Naive thymus-derived CD4-positive, alpha-beta T cell (primary cell): Measurements from ENCODE around the gene PIK3IP1. TPM values are rescaled to one million over a fixed set of nuclear protein-coding genes. Genes with fewer than 3 reads are reported as not detected.

Experiments
- ATAC-seq: fragments of 150-1000 bp; cut with Tn5 transposase; 2 replicates; pipeline ENCODE4 v1.10.0; 2021; ENCODE audit warnings: mild to moderate bottlenecking, moderate library complexity
- CTCF ChIA-PET: fragments of 350-600 bp; sonication (Branson Sonifier 250); formaldehyde crosslinking; loops from one replicate; lab custom pipeline; 2021; ENCODE audit warnings: antibody characterized with exemption; lab: Charles Lee
- POLR2A ChIA-PET: fragments of 350-600 bp; sonication (Branson Sonifier 250); formaldehyde crosslinking; loops from one replicate; lab custom pipeline; 2021; ENCODE audit warnings: antibody characterized with exemption, inconsistent platforms; lab: Charles Lee
- DNase-seq, 9 donors: peaks; one replicate each; pipeline versions ENCODE4 v3.0.0 to v3.0.0-alpha.2; 2020 to 2022; ENCODE audit warnings: mixed read lengths in 1 of 9
- H3K27ac ChIP-seq: one replicate; pipeline ENCODE4 v1.7.0; 2013; ENCODE audit warnings: mild to moderate bottlenecking, low read depth, low read length, moderate library complexity
- H3K27me3 ChIP-seq, 2 donors: one replicate each; pipeline ENCODE4 v1.7.0; 2013; ENCODE audit warnings: low read length in 2 of 2, mild to moderate bottlenecking in 2 of 2, moderate library complexity in 2 of 2; ENCODE audit not compliant: control insufficient read depth in 2 of 2, insufficient read depth in 2 of 2
- H3K36me3 ChIP-seq, 3 experiments: 1 replicate in 2 of 3; 2 replicates in 1 of 3; pipeline ENCODE4 v1.7.0; 2013; ENCODE audit warnings: low read length in 3 of 3, mild to moderate bottlenecking in 3 of 3, moderate library complexity in 1 of 3; ENCODE audit not compliant: insufficient read depth in 3 of 3, control insufficient read depth in 2 of 3
- H3K4me1 ChIP-seq, 2 donors: one replicate each; pipeline ENCODE4 v1.7.0; 2013; ENCODE audit warnings: low read length in 2 of 2, mild to moderate bottlenecking in 2 of 2, moderate library complexity in 1 of 2; ENCODE audit not compliant: control insufficient read depth in 2 of 2, insufficient read depth in 2 of 2
- H3K4me3 ChIP-seq: 2 replicates; pipeline ENCODE4 v1.7.0; 2013; ENCODE audit warnings: mild to moderate bottlenecking, low read length
- H3K9me3 ChIP-seq, 3 experiments: 1 replicate in 2 of 3; 2 replicates in 1 of 3; pipeline ENCODE4 v1.7.0; 2013; ENCODE audit warnings: low read length in 3 of 3; ENCODE audit not compliant: control insufficient read depth in 2 of 3
- H3K27ac Mint-ChIP-seq, 9 donors: one replicate each; pipeline ENCODE4 v1.8.0; 2020 to 2022; ENCODE audit warnings: mixed read lengths in 9 of 9, mild to moderate bottlenecking in 8 of 9, moderate library complexity in 5 of 9, inconsistent platforms in 2 of 9
- H3K27me3 Mint-ChIP-seq, 5 donors: one replicate each; pipeline ENCODE4 v1.8.0; 2021 to 2022; ENCODE audit warnings: mixed read lengths in 5 of 5, mild to moderate bottlenecking in 1 of 5
- H3K36me3 Mint-ChIP-seq, 5 donors: one replicate each; pipeline ENCODE4 v1.8.0; 2020 to 2022; ENCODE audit warnings: mixed read lengths in 5 of 5, mild to moderate bottlenecking in 3 of 5, inconsistent platforms in 1 of 5
- H3K4me1 Mint-ChIP-seq, 7 donors: one replicate each; pipeline ENCODE4 v1.8.0; 2020 to 2022; ENCODE audit warnings: mixed read lengths in 7 of 7, mild to moderate bottlenecking in 3 of 7, inconsistent platforms in 1 of 7
- H3K4me3 Mint-ChIP-seq, 10 donors: one replicate each; pipeline ENCODE4 v1.8.0; 2020 to 2022; ENCODE audit warnings: mild to moderate bottlenecking in 10 of 10, mixed read lengths in 10 of 10, moderate library complexity in 6 of 10, inconsistent platforms in 2 of 10
- H3K9me3 Mint-ChIP-seq, 11 donors: one replicate each; pipeline ENCODE4 v1.8.0; 2020 to 2022; ENCODE audit warnings: mixed read lengths in 11 of 11, mild to moderate bottlenecking in 4 of 11, inconsistent platforms in 1 of 11, moderate library complexity in 1 of 11
- intact Hi-C, 2 donors: fragments of 100-400 bp; cut with micrococcal nuclease; formaldehyde crosslinking; loops; one replicate each; pipeline ENCODE4 v1.15.1; 2023
- polyA plus RNA-seq, 2 donors: library from polyadenylated mRNA; unstranded; fragments of 300-500 nt; fragmentation: Illumina TruSeq; gene quantifications; one replicate each; pipeline ENCODE4 v1.2.3, GENCODE V29; 2021
- total RNA-seq, 6 experiments: library from RNA in 5 of 6; stranded (reverse) in 5 of 6; gene quantifications; 1 replicate in 5 of 6; 2 replicates in 1 of 6; pipeline ENCODE4 v1.2.3 and lab custom pipeline; 2021 to 2026

PIK3IP1 gene
- total and polyA plus RNA-seq, 7 experiments from 2014 or later: 72.8 to 941 (median 606) TPM

DNA sequence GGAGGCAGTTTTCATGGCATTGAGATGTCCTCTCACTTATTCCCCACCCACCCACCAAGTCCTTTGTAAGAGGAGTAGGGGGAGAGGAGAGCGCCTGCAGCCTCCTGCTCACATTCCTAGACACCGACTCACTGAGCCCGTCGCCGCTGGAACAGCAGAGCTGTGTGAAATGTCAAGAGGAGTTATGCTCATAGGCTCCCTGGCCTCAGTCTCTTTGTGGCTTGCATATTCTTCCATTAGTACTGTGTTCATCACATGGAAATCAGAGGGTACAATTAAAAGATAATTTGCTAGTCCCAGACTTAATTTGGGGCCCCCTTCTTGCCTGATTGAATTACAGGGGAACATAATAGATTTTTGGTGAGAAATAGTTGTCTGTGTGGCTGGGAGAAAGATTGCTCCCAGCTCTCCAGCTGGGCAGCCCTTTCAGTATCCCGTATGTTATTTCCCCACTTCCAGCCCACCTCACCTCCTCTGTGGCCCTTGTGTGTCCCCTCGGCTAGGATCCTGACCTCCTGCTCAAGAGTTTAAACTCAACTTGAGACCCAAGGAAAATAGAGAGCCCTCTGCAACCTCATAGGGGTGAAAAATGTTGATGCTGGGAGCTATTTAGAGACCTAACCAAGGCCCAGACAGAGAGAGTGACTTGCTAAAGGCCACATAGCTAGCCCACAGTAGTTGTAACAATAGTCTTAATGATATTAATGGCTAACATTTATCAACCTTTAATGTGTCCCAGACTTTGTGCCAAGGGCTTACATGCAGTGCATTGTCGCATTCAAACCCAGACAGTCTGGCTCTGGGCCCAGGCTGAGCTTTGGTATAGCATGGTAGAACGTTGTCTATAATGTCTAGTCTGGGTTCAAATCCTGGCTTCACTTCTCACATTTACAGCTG is 48.0 kb downstream of the PIK3IP1 start:
- intact Hi-C loops: no loop called here

DNA sequence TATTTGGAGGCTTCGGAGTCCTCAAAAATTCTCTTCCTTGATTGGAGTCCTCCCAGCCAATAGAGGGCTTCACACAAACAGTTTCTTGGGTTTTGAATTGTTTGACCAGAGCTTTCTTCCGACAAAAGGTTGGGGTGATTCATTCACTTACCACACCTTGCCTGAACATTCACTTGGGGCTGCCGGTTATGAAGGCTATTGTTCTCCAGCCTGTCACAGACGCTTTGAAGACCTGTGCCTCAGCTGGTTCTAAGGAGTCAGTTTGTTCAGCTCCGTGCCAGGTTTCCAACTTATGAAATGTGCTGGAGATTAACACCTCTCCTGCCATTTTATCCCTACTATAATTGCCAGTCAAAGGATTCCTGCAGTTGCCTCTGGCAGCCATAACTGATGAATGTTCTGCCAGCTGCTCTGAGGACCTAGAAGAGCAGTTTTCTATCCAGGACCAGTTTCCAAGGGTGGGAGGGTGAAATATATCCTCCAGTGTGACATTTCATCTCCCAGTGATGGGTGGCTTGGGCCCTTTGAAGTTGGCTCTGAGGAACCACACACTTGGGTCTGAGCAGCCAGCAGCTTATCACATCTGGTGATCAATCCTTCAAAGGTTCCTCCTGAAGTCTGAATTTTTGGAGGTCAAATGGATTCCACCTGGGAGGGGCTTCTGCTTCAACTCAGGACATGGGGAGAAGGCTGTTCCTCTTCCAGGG is 48.8 kb downstream of the PIK3IP1 start:
- CTCF ChIA-PET: interaction anchor here (1.3 to 1.4 kb wide), 2 partner anchors 29 kb away, joined by 4 read pairs; no protein-coding TSS in a partner anchor
- no peaks in the 10 kb centered on the region for H3K9me3 ChIP-seq
- no peak overlapping the region for H3K27ac ChIP-seq
- no peak overlapping the region for H3K27ac Mint-ChIP-seq
- ATAC-seq: no peak
- H3K9me3 Mint-ChIP-seq: no peaks in the 10 kb centered on the region
- intact Hi-C loops: no loop called here
- peaks cover 3 to 12% (median 7%) of the 10 kb centered on the region in 5 donors for H3K36me3 Mint-ChIP-seq
- no peaks in the 10 kb centered on the region for H3K27me3 ChIP-seq
- H3K4me1 Mint-ChIP-seq: peaks cover 14 to 49% (median 29%) of the 10 kb centered on the region in 7 donors
- POLR2A ChIA-PET: interaction anchor here (0.8 to 0.9 kb wide), 2 partner anchors 39 to 48 kb away, joined by 3 to 5 read pairs; no protein-coding TSS in a partner anchor
- peaks cover 0 to 10% (median 4%) of the 10 kb centered on the region in 3 experiments for H3K36me3 ChIP-seq
- no peak for DNase-seq
- no peaks in the 10 kb centered on the region for H3K27me3 Mint-ChIP-seq
- no peak overlapping the region for H3K4me3 Mint-ChIP-seq
- peaks cover 9 to 10% of the 10 kb centered on the region in 2 donors for H3K4me1 ChIP-seq
- H3K4me3 ChIP-seq: no peak overlapping the region

More for the DNA sequence above, 48.0 kb downstream of the PIK3IP1 start:
- Mint-ChIP-seq H3K36me3 (peaks cover 3 to 12% (median 7%) of the 10 kb centered on the region in 5 donors), H3K9me3 (no peaks in the 10 kb centered on the region), H3K27me3 (no peaks in the 10 kb centered on the region), H3K4me3 (no peak overlapping the region), H3K27ac (peak overlapping the region in 4 of 9 donors; percentile 14 to 77 (median 32)), H3K4me1 (peaks cover 14 to 51% (median 35%) of the 10 kb centered on the region in 7 donors)
- ChIA-PET CTCF (interaction anchor here (1.0 to 1.4 kb wide), 2 partner anchors 9 to 28 kb away, joined by 4 read pairs; no protein-coding TSS in a partner anchor), POLR2A (interaction anchor here (0.8 to 0.9 kb wide), 2 partner anchors 38 to 47 kb away, joined by 3 to 5 read pairs; no protein-coding TSS in a partner anchor)
- ATAC-seq: no peak
- H3K27me3 ChIP-seq: no peaks in the 10 kb centered on the region
- no peak for DNase-seq
- H3K9me3 ChIP-seq: no peaks in the 10 kb centered on the region
- H3K4me3 ChIP-seq: no peak overlapping the region
- peaks cover 9 to 17% of the 10 kb centered on the region in 2 donors for H3K4me1 ChIP-seq
- H3K27ac ChIP-seq: no peak overlapping the region
- peaks cover 0 to 10% (median 4%) of the 10 kb centered on the region in 3 experiments for H3K36me3 ChIP-seq

DNA sequence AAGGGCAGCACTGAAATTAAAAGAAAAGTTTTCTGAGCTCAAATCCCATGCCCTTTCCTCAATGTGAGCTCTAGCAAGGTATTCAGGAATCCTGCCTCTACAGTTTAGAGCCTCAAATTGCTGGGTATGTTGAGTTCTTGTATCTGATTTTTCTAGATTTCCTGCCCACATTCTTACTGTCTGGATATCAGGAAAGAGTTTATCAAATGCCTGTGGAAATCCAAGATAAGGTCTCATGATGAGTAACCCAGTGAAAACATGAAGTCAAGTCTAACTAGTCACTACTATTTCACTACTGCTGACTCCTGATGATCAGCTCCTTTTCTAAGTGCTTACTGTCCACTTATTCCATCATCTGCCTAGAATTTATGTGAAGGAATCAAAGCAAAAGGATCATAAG is 50.4 kb downstream of the PIK3IP1 start:
- intact Hi-C loops: loop anchor here in 1 of 2 donors (1.0 kb wide), 1 partner anchor 14 kb away; no protein-coding TSS in a partner anchor
- H3K9me3 ChIP-seq: no peaks in the 10 kb centered on the region
- Mint-ChIP-seq H3K36me3 (peaks cover 3 to 12% (median 5%) of the 10 kb centered on the region in 5 donors), H3K27me3 (no peaks in the 10 kb centered on the region), H3K4me1 (peaks cover 8 to 47% (median 17%) of the 10 kb centered on the region in 7 donors), H3K27ac (no peak overlapping the region), H3K4me3 (no peak overlapping the region), H3K9me3 (no peaks in the 10 kb centered on the region)
- DNase-seq (no peak), ATAC-seq (no peak)
- peaks cover 0 to 10% (median 4%) of the 10 kb centered on the region in 3 experiments for H3K36me3 ChIP-seq
- no peaks in the 10 kb centered on the region for H3K27me3 ChIP-seq
- POLR2A ChIA-PET: no interaction called here
- no peak overlapping the region for H3K27ac ChIP-seq
- no peak overlapping the region for H3K4me3 ChIP-seq
- peaks cover 0 to 4% of the 10 kb centered on the region in 2 donors for H3K4me1 ChIP-seq
- CTCF ChIA-PET: interaction anchor here (0.8 kb wide), 1 partner anchor 12 kb away, joined by 3 read pairs; no protein-coding TSS in a partner anchor

DNA sequence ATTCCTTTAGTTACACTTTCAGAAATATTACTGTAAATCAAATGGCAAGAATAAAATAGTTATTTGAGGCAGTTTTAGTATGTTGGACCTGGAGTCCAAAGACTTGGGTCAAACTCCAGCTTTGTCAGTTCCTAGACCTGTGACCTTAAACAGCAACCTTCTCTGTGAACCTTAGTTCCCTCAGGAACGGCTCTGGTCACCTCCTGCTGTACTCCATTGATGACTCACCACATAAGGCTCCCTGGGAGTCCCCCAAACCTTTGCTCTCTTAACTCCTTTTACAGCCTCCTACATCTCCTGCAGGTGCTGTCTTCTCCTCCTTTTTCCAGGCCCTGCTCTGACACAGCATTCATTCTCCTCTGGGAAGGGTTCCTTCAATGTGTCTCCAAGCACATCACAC is 51.1 kb downstream of the PIK3IP1 start:
- no peak overlapping the region for H3K27ac ChIP-seq
- H3K27me3 ChIP-seq: no peaks in the 10 kb centered on the region
- intact Hi-C loops: loop anchor here in 1 of 2 donors (1.0 kb wide), 1 partner anchor 13 kb away; no protein-coding TSS in a partner anchor
- H3K36me3 Mint-ChIP-seq: peaks cover 3 to 12% (median 5%) of the 10 kb centered on the region in 5 donors
- H3K4me3 Mint-ChIP-seq: no peak overlapping the region
- H3K9me3 ChIP-seq: no peaks in the 10 kb centered on the region
- ChIA-PET POLR2A (no interaction called here), CTCF (interaction anchor here (0.8 kb wide), 1 partner anchor 12 kb away, joined by 3 read pairs; no protein-coding TSS in a partner anchor)
- peak overlapping the region in 5 of 9 donors; percentile 7 to 49 (median 34) for H3K27ac Mint-ChIP-seq
- H3K4me3 ChIP-seq: no peak overlapping the region
- DNase-seq: no peak
- H3K36me3 ChIP-seq: peaks cover 0 to 10% (median 4%) of the 10 kb centered on the region in 3 experiments
- peaks cover 8 to 43% (median 15%) of the 10 kb centered on the region in 7 donors for H3K4me1 Mint-ChIP-seq
- H3K27me3 Mint-ChIP-seq: no peaks in the 10 kb centered on the region
- no peak for ATAC-seq
- H3K4me1 ChIP-seq: peaks cover 0 to 4% of the 10 kb centered on the region in 2 donors
- H3K9me3 Mint-ChIP-seq: no peaks in the 10 kb centered on the region

DNA sequence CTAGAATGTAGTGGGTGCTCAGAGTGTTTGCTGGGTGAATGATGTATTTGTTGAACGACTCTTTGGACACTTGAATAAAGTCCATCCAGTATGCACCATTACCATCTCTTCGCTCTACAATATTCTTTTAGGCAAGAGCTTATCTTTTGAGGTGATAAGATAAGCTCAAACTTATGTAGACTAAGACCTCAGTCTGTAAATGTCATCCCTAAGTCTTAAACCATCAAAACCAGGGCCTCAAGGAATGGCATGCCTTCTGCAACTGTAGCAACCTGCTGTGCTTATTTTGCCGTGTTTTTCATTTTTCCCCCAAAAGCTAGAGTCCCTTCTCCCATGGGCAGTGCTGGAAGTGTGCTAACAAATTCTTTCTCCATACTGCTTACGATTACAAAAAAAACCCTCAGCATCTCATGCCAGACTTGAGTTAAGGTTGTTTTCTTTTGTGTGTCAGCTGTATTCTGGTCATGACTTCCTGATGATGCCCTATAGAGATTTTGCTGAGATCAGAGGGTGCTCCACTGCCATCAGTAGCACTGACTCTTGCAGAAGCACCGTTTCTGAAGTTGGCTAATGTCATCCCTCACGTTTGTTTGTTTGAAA is 52.4 kb downstream of the PIK3IP1 start:
- Histone ChIP-seq H3K36me3 (peaks cover 0 to 10% (median 4%) of the 10 kb centered on the region in 3 experiments), H3K9me3 (no peaks in the 10 kb centered on the region), H3K4me3 (no peak overlapping the region), H3K4me1 (peaks cover 0 to 4% of the 10 kb centered on the region in 2 donors), H3K27ac (no peak overlapping the region), H3K27me3 (no peaks in the 10 kb centered on the region)
- Mint-ChIP-seq H3K4me3 (no peak overlapping the region), H3K9me3 (no peaks in the 10 kb centered on the region), H3K27me3 (no peaks in the 10 kb centered on the region), H3K27ac (peak overlapping the region in 3 of 9 donors; percentile 1 to 68 (median 4)), H3K4me1 (peaks cover 16 to 46% (median 18%) of the 10 kb centered on the region in 7 donors), H3K36me3 (peaks cover 3 to 13% (median 8%) of the 10 kb centered on the region in 5 donors)
- DNase-seq (no peak), ATAC-seq (no peak)
- intact Hi-C loops: no loop called here
- POLR2A ChIA-PET: interaction anchor here (1.9 kb wide), 1 partner anchor 53 kb away, joined by 7 read pairs; the partner anchor contains the start of gene PIK3IP1
- CTCF ChIA-PET: interaction anchor here (0.6 to 0.7 kb wide), 2 partner anchors 72 to 320 kb away, joined by 4 read pairs; no protein-coding TSS in a partner anchor
